GM20431 (cell line): ENCODE measurements around the gene NBEA.
"Not testable (repeated sequence)": the region's sequence is repeated elsewhere in the genome, so short reads cannot be mapped to it uniquely, and the experiment has no call there.

Source experiments
- in situ Hi-C: fragments of 300-500 bp; cut with MseI, MboI; formaldehyde crosslinking; loops from one replicate; pipeline ENCODE4 v1.15.0; 2020; ENCODE audit warnings: low sequenced_read_pairs; ENCODE audit not compliant: unreplicated experiment

Gene NBEA

GRCh38 chr13:35055705-35056104 is 113.6 kb downstream of the NBEA start:
- in situ Hi-C loops, result no loop called here

- in situ Hi-C loops, result no loop called here
Measured at GRCh38 chr13:35057858-35058257, 115.8 kb downstream of the NBEA start.

DNA sequence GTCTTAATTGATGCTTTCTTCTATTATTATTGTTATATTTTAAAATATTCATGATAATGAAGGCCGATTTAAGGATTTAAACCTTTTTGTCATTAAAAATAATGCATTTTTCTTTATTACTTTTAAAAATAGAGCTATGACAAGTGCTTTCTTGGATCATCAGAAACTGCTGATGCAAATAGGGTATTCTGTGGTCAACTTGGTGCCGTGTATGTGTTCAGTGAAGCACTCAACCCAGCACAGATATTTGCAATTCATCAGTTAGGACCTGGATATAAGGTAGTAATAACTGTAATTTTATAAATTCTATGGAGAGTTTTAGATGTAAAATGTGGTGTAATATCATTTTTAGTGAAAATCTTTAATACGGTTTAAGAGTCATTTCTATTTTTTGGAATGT is 116.5 kb downstream of the NBEA start:
- in situ Hi-C loops, result not testable (repeated sequence)

GRCh38 chr13:35086667-35087066 is 144.6 kb downstream of the NBEA start:
- in situ Hi-C loops, result no loop called here

DNA sequence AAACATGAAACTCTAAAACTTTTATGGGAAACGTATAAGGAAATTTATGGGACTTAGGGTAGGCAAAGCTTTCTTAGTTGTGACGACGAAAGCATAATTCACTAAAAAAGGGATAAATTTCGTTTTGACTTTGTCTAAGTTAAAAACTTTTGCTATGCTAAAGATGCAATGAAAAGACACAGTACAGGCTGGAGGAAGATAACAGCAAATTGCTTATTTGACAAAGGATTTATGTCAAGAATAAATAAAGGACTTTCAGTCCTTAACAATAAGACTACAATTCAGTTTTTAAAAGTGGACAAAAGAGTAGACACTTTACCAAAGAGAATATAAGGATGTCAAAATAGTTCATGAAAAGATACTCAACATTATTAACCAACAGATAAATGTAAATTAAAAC is 150.2 kb downstream of the NBEA start:
- in situ Hi-C loops, result no loop called here

- in situ Hi-C loops, result no loop called here
Measured at GRCh38 chr13:35092751-35093150, 150.7 kb downstream of the NBEA start.

DNA sequence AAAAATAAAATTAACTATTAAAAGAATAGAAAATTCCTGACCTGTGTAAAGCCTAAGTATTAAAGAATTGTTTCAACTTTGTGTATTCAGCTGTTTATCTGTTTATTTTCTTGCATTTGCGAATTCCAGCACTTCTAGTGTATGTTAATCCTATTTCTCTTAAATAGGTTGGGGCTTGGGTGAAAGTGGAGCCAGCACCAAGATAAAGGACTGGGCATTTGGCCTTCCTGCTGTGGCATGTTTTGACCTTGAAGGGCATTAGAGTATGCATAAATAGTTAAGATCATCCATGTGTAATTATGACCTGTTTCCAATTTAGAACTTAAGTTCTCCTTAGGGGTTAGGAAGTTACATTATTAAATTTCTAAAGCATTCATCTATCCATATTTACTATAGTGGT is 151.3 kb downstream of the NBEA start:
- in situ Hi-C loops, result no loop called here

DNA sequence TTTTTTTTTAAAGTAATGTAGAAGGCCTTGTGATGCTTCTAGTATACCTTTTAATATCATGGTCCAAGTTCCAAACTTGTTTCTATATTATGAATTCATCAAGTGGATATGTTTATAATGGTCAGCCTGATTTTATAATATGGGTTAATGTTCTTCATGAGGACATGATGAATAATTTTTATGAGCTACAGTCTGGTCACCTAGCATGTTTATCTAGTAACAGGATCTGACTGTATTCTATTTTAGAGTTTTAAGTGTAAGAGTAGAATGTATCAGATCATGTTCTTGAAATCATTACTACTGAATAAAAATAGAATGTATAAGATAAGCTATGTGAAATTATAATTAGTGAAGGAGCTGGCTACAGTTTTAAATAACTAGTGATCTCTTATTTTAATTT is 164.7 kb downstream of the NBEA start:
- in situ Hi-C loops, result not testable (repeated sequence)

DNA sequence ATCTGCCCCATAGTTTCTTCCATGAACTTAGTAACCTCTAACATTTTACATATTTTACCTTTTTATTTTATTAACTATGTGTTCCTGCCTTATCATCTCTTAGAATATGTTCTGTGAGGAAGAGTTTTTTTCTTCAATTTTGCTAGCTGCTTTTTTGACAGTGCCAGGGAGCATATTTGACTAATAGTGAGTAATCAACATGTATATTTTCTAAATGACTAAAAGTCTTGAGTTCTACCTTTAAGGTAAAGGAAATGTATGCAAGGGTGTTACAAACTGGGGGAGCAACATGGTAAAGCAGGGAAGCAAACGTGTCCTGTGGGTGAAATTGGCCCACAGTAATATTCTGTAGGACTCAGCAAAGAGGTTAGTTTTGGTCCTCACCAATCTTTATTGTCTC is 165.5 kb downstream of the NBEA start:
- in situ Hi-C loops, result no loop called here

GRCh38 chr13:35113612-35114011 is 171.5 kb downstream of the NBEA start:
- in situ Hi-C loops, result not testable (repeated sequence)

DNA sequence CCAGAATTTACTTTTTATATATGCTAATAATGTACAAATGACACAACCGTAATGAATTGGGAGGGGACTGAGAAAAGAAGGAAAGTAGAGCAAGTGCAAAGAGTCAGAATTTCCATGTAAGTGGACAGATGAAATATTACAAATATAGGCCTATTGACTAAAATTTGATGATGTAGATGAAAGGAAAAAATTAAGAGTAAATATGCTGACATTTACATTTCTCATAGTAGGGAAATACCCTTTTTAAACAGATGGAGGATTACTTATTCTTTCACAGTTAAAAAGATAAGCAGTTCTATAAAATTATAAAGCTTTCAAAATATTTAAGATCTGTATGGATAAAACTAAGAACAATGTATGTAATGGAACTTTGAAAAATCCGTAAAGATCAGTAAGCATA is 185.4 kb downstream of the NBEA start:
- in situ Hi-C loops, result no loop called here

DNA sequence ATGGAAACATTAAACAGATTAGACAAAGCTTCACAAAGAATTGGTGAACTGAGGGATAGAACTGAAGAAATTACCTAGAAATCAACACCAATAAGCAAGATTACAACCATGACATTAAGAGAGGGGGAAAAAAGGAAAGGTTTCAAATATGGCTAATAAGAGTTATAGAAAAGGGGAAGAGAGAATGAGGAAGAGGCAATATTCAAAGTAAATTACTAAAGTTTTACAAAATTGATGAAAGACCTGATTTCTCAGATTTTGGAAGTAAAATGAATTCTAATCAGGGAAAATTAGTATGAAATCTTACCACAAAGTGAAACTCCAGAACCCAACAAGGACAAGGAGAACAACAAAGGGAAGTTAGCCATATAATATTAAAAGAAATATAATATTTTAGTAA is 187.4 kb downstream of the NBEA start:
- in situ Hi-C loops, result no loop called here

GRCh38 chr13:35131471-35131870 is 189.4 kb downstream of the NBEA start:
- in situ Hi-C loops, result no loop called here

DNA sequence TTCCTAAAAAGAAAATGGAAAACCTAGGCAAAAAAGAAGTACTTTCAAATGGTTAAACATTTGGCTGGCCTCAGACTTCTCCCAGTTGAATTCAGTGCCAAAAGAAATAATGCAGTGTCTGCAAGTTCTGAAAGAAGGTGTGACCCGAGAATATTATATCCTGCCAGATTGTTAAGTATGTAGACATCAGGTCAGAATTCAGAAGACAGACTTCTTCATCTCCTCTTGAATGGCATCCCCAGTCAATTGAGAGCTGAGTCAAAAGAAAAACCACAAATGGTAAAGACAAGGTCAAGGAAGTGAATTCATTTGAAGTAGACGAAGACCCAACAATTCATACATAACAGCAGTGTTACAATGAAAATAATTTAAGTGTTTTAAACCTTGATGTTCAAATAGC is 194.5 kb downstream of the NBEA start:
- in situ Hi-C loops, result no loop called here

DNA sequence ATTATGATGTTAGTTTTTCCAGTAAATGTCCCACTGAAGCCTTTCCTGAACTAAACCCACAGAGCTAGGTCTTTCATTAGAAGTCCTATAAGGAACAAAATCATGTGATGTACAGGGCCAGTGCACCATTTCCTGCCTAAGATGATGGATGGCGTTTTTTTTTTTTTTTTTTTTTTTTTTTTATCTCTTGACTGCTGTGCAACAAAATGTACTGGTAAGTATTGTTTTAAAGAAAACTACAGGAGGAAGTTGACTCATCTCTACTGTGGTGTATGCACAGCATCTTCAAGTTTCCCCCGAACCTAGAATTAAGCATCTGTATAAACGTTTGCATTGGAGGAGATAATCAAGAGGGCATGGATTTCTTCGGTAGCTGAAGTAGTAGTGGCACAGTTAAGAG is 197.5 kb downstream of the NBEA start:
- in situ Hi-C loops, result no loop called here

- in situ Hi-C loops, result no loop called here
Measured at GRCh38 chr13:35140321-35140720, 198.3 kb downstream of the NBEA start.

DNA sequence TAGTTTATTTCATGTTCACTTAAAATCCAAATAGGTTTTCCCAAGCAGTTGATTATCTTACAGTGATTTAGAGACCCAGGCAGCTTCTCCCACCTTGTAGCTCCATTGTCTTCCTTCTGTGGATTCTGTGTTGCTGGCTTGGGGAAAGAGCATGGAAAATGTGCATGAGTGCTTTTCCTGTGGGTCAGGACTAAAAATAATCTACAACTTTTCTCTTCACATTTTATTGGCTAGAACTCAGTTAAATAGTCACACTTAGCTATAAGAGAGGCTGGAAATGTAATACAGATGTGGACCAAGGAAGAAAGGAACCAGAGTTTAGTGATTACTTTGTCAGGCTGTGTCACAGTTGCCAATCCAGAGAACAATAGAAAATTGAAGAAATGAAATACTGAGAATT is 198.8 kb downstream of the NBEA start:
- in situ Hi-C loops, result no loop called here

DNA sequence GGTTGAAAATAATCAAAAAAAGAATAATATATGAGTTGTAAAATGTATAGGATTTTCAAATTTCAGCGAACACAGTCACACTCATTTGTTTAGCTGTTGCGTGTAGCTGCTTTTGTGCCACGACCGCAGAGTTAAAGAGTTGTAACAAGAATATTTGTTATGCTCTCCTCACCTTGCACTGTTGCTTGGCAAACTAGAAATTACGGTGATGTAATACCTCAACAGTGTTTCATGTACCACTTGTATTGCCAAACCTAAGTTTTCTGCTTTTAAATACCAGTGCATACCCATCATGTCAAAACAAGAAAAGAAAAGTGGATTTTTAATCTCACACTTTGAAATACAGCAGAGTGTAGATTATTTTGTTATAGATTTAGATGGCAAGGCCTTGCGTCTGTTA is 201.1 kb downstream of the NBEA start:
- in situ Hi-C loops, result no loop called here

DNA sequence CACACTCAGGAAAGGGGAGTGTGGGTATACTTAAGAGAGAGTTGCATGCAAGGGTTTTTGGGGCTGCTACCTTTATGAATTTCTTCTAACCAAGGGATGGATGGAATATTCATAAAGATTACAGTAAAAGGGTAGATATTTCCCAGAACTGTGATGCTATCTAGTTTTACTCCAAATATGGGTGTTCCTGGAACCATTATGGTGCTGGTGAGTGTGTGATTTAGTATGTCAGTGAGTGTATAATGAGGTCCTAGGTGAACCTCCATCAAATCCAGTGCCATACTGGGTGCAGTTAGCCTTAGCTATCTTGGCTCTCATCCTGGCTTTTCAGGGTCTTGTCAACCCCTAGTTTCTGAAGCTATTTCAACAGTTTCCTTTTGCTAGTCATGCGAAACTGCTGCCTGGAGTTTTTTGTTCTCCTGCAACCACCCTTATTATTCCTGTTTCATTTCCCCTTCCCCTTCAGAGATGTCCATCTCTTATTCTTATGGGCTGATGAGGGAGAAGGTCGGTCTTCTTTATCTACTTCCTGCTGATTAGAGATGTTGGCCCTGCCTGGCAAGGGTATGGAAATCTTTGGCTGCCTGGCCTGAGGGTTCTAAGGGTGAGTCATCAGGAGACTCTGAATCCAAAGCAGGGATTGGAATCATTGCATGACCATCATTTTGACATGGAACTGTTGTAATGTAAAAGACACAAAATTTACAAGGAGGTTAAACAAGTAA is 202.3 kb downstream of the NBEA start:
- in situ Hi-C loops, result no loop called here

GRCh38 chr13:35146686-35147085 is 204.6 kb downstream of the NBEA start:
- in situ Hi-C loops, result no loop called here

DNA sequence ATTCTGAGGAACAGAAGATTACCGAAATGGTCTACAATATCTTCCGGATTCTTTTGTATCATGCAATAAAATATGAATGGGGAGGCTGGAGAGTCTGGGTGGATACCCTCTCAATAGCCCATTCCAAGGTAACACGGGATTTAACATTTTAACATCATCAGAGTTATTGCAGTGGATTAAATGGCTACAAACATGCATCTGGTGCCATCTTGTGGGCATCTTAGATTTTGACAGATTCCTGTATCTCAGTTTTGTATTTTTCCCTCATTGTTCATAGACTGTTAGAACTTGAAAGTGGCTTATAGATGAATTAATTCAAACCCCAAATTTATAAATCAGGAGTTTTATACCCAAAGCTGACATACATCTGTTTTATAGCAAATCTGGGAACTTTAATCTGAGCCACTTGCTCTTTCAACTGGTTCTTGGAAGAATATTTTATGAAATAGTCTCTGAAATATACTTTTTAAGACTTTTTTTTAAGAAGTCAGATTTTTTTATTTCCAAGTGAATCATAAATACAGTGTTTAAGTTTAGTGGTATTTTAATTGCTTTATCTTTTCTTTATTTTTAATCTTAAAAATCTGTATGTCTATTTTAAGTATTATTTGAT is 215.2 kb downstream of the NBEA start:
- in situ Hi-C loops, result loop anchor here (25.0 kb wide), 1 partner anchor 1220 kb away; no protein-coding TSS in a partner anchor

DNA sequence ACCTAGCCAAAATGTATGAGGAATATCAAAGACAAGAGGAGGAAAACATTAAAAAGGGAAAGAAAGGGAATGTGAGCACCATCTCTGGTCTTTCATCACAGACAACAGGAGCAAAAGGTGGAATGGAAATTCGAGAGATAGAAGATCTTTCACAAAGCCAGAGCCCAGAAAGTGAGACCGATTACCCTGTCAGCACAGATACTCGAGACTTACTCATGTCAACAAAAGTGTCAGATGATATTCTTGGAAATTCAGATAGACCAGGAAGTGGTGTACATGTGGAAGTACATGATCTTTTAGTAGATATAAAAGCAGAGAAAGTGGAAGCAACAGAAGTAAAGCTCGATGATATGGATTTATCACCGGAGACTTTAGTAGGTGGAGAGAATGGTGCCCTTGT is 217.0 kb downstream of the NBEA start:
- in situ Hi-C loops, result loop anchor here (25.0 kb wide), 1 partner anchor 1222 kb away; no protein-coding TSS in a partner anchor
